ENCODE data around the gene FAM118B. TPM values are rescaled to one million over a fixed set of nuclear protein-coding genes. Genes with fewer than 3 reads are reported as not detected.

The FAM118B gene
- total and polyA plus RNA-seq, 4 donors, result 3.7 to 12.0 (median 6.6) TPM

- no peak for TF ChIP-seq TAF1 (conservative IDR thresholded peaks at IDR 0.05)
- TF ChIP-seq FOXA1 (IDR thresholded peaks at IDR 0.05), result no peak
- TF ChIP-seq SP1 (IDR thresholded peaks at IDR 0.05), result no peak
- TF ChIP-seq RAD21 (IDR thresholded peaks at IDR 0.05), result no peak
- TF ChIP-seq MAX (IDR thresholded peaks at IDR 0.05), result no peak
- no peak for TF ChIP-seq EGR1 (IDR thresholded peaks at IDR 0.05; ENCODE audit: low read depth in 2 of 2)
- TF ChIP-seq ZBTB33 (IDR thresholded peaks at IDR 0.05), result no peak
- TF ChIP-seq RXRA (IDR thresholded peaks at IDR 0.05), result no peak
- TF ChIP-seq HNF4A (conservative IDR thresholded peaks at IDR 0.05), result no peak
- TF ChIP-seq CTCF (IDR thresholded peaks at IDR 0.05; ENCODE audit: low read depth, low read length, missing input control), result no peak
- Histone ChIP-seq H3K9ac (ENCODE audit: low read depth in 1 of 2, low read length in 2 of 2) (no peak overlapping the region), H3K36me3 (ENCODE audit: control insufficient read depth in 4 of 4, insufficient read depth in 3 of 4, low read depth in 1 of 4, low read length in 3 of 4) (peaks cover 0 to 3% (median under 1%) of the 10 kb centered on the region in 4 donors), H3K4me1 (ENCODE audit: control insufficient read depth in 4 of 4, insufficient read depth in 4 of 4, low read length in 3 of 4) (peaks cover 0 to 6% (median 2%) of the 10 kb centered on the region in 4 donors), H3K27ac (ENCODE audit: low read depth in 1 of 2, low read length in 2 of 2) (peak overlapping the region; percentile 4 to 10), H3K27me3 (ENCODE audit: control insufficient read depth in 4 of 4, insufficient read depth in 4 of 4, low read length in 3 of 4) (no peaks in the 10 kb centered on the region), H3K9me3 (ENCODE audit: control insufficient read depth in 4 of 4, low read length in 3 of 4) (no peaks in the 10 kb centered on the region), H3K4me3 (ENCODE audit: low read depth in 1 of 3, low read length in 3 of 3) (no peak overlapping the region)
- DNase-seq (ENCODE audit: low spot score), result no peak
- WGBS, result 71% methylated on average over 6 of the region's 6 CpGs
Observed at GRCh38 chr11:126310992-126311310, 99.4 kb downstream of the FAM118B start.

GRCh38 chr11:126311401-126312291 lies 100.1 kb downstream of the FAM118B start:
- no peak overlapping the region for H3K4me3 ChIP-seq (ENCODE audit: low read depth in 1 of 3, low read length in 3 of 3)
- 83% methylated on average over 14 of the region's 14 CpGs for WGBS
- H3K9ac ChIP-seq (ENCODE audit: low read depth in 1 of 2, low read length in 2 of 2), result no peak overlapping the region
- no peaks in the 10 kb centered on the region for H3K27me3 ChIP-seq (ENCODE audit: control insufficient read depth in 4 of 4, insufficient read depth in 4 of 4, low read length in 3 of 4)
- peaks cover 0 to 3% (median under 1%) of the 10 kb centered on the region in 4 donors for H3K36me3 ChIP-seq (ENCODE audit: control insufficient read depth in 4 of 4, insufficient read depth in 3 of 4, low read depth in 1 of 4, low read length in 3 of 4)
- no peaks in the 10 kb centered on the region for H3K9me3 ChIP-seq (ENCODE audit: control insufficient read depth in 4 of 4, low read length in 3 of 4)
- no peak for DNase-seq (ENCODE audit: low spot score)
- peaks cover 0 to 6% (median 2%) of the 10 kb centered on the region in 4 donors for H3K4me1 ChIP-seq (ENCODE audit: control insufficient read depth in 4 of 4, insufficient read depth in 4 of 4, low read length in 3 of 4)
- H3K27ac ChIP-seq (ENCODE audit: low read depth in 1 of 2, low read length in 2 of 2), result peak overlapping the region in 1 of 2 donors; percentile 10
- TF ChIP-seq HNF4A (conservative IDR thresholded peaks at IDR 0.05) (no peak), ATF3 (IDR thresholded peaks at IDR 0.05) (no peak), CTCF (IDR thresholded peaks at IDR 0.05; ENCODE audit: low read depth, low read length, missing input control) (no peak), FOXA1 (IDR thresholded peaks at IDR 0.05) (no peak), SP1 (IDR thresholded peaks at IDR 0.05) (no peak), GABPA (IDR thresholded peaks at IDR 0.05 in 1 of 2, conservative IDR thresholded peaks at IDR 0.05 in 1 of 2) (no peak), REST (IDR thresholded peaks at IDR 0.05) (no peak), YY1 (IDR thresholded peaks at IDR 0.05) (no peak), RXRA (IDR thresholded peaks at IDR 0.05) (no peak)
